GM18909 (cell line): ENCODE measurements around the gene TP53INP2.
"Not testable (repeated sequence)": the region's sequence is repeated elsewhere in the genome, so short reads cannot be mapped to it uniquely, and the experiment has no call there.

ENCODE experiments used
- ATAC-seq: cut with Tn5 transposase; IDR thresholded peaks from one replicate; pipeline ENCODE4 v1.9.1; 2021; ENCODE audit warnings: mild to moderate bottlenecking; ENCODE audit not compliant: unreplicated experiment, poor library complexity

The TP53INP2 gene, protein sequence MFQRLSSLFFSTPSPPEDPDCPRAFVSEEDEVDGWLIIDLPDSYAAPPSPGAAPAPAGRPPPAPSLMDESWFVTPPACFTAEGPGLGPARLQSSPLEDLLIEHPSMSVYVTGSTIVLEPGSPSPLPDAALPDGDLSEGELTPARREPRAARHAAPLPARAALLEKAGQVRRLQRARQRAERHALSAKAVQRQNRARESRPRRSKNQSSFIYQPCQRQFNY

DNA sequence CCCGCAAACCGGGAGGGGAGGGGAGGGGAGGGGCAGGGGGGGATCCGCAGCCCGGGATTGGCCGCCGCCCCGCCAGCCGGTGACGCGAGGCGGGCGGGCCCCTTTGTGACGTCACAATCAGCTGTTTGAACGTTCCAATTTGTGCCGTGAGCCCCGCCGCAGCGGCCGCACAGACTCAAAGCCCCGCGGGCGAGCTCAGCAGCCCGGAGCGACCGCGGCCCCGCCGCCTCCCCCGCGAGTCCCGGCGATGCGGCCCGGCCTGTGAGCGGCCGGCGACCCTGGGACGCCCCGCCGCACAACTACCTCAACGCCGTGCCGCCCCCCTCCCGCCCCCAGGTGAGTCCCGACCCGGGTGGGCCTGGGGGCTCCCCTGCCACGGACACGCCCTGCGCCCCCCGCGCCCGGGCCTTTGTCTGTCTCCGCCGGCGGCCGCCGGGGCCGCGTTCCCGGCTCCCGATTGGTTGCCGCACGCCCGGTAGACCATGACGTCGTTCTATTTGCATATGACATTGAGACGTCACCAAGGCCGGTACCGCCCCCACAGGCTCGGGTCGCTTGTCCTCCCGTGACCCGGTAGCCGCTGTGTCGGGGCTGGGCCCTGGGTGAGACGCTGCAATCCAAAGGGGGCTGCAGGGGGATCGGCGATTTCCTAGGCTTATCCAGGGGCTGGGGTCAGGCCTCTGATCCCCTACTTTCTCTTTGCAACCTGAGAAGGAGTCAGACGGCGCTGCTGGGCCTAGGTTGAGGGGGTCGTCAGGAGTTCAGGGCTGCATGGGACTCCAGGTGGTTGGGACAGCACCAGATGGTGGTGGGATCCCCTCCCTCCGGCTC, at the start of gene TP53INP2:
Gene TP53INP2, plus strand, starts transcription at position 168 of the 831 bp plus-strand sequence. CDS start 4,396 bp downstream, outside the sequence.
- ATAC-seq: peak; percentile 52

DNA sequence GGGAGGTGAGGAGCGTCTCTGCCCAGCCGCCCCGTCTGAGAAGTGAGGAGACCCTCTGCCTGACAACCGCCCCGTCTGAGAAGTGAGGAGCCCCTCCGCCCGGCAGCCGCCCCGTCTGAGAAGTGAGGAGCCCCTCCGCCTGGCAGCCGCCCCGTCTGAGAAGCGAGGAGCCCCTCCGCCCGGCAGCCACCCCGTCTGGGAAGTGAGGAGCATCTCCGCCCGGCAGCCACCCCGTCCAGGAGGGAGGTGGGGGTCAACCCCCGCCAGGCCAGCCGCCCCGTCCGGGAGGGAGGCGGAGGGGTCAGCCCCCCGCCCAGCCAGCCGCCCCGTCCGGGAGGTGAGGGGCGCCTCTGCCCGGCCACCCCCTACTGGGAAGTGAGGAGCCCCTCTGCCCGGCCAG, 45.5 kb upstream of the TP53INP2 start:
- not testable (repeated sequence) for ATAC-seq

DNA sequence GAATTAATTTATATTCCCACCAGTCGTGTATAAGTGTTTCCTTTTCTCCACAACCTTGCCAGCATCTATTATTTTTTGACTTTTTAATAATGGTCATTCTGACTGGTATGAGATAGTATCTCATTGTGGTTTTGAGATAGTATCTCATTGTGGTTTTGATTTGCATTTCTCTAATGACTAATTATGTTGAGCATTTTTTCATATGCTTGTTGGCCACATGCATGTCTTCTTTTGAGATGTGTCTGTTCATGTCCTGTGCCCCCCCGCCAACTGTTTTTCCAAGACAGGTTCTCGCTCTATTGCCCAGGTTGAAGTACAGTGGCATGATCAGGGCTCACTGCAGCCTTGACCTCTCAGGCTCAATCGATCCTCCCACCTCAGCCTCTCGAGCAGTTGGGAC, 42.3 kb upstream of the TP53INP2 start:
- ATAC-seq: not testable (repeated sequence)

DNA sequence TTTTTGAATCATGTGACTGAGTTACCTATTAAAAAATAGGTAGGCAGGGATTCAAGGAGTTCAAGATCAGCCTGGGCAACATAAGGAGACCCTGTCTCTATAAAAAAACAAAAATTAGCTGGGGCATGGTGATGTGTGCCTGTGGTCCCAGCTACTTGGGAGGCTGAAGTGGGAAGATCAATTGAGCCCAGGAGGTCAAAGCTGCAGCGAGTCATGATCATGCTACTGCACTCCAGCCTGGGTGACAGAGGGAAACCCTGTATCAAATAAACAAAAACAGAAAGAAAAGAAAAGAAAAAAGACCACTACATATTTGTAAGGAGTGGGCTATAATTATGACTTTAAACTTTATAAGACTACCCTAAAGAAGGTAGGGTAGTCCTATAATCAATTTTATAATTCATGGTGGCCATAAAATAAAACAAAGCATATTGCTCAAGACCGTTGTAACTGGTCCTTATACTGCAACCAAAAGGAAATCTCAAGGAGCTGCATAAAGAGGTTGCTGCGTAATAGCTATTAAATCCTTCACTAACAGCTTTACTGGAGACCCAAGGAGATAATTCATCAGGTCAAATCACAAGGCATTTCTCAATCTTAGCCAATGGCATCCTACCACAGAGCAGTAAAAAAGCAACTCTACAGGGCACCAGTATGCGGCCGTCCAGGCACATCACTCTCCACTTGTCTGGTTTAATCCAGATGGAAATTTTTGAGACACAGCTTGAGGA, 40.8 kb upstream of the TP53INP2 start:
- ATAC-seq: no peak

DNA sequence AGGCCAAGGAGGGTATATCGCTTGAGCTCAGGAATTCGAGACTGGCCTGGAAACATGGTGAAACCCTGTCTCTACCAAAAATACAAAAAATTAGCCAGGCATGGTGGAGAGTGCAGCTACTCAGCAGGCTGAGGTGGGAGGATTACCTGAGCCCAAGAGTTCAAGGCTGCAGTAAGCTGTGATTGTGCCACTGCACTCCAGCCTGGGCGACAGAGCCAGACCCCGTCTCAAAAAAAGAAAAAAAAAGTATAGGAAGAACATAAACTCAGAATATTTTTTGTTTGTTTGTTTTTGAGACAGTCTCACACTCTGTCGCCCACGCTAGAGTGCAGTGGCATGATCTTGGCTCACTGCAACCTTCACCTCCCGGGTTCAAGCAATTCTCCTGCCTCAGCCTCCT, 39.4 kb upstream of the TP53INP2 start:
- ATAC-seq: not testable (repeated sequence)

DNA sequence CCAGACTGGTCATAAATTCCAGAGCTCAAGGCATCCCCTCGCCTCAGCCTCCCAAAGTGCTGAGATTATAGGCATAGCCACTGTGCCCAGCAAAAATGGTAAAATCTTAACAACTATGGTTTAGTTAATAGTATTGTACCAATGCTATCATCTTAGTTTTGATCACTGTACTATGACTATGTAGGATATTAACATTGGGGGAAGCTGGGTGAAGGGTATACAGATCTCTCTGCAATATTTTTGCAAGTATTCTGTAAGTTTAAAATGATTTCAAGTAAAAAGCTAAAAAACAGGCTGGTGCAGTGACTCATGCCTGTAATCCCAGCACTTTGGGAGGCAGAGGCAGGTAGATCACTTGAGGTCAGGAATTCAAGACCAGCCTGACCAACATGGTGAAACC, 35.0 kb upstream of the TP53INP2 start:
- no peak for ATAC-seq

DNA sequence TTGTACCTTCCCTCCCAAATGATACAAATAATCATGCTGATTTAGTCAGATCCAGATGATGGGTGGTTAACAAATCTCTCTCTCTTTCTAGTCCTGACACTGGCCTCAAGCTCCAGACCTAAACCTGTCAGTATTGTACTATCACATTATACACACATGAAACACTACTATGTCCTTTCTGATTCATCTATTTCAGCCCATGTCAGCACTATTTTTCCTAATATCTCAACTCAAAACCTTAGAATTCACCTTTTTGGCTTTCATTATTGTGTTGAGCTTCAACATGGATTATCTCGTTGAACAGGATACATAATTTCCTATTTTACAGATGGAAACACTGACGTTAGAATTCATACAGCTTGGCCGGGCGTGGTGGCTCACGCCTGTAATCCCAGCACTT, 30.7 kb upstream of the TP53INP2 start:
- ATAC-seq: no peak

DNA sequence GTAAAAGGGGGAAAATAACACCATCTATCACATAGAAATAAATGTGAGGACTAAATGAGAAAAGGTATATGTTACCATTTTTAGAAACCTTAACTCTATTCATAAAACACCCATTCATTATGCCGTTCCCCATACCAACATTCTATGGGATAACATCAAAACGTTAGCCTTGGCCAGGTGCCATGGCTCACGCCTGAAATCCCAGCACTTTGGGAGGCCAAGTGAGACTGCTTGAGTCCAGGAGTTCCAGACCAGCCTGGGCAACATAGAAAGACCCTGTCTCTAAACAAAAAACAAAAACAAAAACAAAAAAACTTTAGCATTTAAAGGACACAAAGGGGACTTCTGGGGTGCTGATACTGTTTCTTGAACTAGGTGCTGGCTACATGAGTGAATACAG, 28.6 kb upstream of the TP53INP2 start:
- no peak for ATAC-seq

DNA sequence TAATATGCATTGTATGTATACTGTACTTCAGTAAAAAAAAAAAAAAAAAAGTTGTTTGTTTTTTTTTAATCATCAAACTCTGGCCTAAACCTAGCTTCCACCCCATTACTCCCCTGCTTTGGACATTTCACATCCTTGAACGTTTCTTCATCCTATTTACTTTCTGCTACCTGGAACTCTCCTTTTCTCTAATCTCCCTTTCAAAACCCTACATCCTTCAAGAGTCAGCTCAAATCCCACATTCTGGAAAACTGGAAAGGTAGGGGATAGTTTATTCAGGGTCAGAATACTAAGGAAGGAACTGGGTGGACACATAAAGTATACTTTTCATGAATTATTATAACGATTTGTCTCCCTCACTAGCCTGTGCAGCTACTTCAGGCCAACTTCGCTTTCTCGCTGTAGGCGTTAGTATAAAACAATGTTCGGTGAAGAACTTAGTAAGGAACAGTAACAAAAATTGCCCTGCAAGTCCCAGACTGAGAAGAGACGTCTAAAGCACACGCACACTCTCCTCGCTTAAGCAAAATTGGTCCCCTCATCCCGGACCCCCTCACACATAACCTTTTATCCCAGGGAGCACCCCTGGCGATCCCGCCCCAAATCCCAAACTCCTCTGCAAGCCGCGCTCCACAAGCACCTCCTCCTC, 28.0 kb upstream of the TP53INP2 start:
- no peak for ATAC-seq

DNA sequence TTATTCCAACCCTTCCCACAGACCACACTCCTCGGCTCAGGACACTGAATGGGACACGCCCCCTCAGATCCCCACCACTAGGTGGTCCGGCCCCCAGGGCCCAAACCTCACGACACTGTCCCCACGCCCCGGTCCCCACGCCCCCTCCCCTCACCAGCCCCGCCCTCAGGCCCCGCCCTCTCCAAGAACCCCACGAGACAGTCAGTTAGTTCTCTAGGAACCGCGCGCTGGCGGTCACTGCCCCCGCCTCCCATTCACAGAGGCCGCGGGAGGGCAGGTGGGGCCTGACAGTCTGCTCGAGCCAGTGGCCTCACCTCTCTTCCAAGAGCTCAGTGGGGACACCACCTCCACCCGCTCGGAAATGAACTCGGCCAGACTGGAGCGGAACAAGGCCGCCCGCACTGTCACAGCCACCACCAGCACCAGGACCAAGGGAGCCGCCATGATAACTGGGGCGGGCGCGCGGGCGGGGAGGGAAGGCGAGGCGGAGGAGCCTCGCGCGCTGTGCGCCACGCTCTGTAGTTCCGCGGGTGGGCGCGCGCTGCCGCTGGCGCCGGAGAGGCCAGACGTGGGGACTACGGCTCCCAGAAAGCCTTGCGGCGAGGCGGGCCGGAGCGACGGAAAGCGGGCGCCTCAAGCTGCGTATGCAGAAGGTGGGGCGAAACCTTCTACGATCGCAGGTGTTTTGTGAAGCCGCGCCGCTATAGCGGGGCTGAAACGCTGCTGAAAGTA, 27.3 kb upstream of the TP53INP2 start, which contains the start of gene PIGU:
Gene PIGU, minus strand, starts transcription at position 451 of the 732 bp plus-strand sequence. Its CDS starts 7 bp downstream, at position 444.
- ATAC-seq: peak; percentile 91

DNA sequence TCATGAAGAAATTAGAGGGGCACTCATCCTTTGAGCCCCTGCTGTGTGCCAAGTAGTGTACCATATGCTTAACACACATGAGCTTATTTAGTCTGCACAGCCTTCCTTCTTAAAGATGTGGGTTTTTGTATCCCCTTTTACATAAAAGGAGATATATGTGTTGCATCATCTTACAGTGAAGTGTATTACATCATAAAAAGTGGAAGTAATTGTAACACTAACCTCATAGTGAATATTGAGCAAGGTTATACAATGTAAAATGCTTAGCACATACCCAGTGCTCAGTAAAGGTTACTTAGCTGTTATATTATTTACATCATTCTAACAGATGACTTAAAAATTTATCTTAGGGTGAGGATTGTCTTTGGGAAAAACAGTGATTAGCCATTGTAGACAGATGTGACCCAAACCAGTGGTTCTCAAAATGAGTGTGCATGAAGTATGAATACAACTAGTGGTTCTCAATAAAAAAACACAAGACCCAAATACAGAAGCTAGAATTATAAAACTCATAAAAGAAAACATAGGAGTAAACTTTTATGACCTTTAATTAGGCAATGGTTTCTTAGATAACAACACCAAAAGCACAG, 23.5 kb upstream of the TP53INP2 start:
- no peak for ATAC-seq

DNA sequence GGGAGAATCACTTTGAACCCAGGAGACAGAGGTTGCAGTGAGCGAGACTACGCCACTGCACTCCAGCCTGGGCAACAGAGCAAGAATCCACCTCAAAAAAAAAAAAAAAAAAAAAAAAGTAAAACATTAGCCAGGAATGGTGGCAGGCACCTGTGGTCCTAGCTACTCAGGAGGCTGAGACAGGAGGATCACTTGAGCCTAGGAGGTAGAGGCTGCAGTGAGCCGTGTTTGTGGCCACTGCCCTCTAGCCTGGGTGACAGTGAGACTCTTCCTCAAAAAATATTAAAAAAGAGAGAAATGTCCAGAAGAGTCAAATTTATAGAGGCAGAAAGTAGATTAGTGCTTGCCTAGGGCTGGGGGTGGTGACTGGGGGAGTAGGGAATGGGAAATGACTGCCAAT, 20.5 kb upstream of the TP53INP2 start:
- ATAC-seq: no peak

DNA sequence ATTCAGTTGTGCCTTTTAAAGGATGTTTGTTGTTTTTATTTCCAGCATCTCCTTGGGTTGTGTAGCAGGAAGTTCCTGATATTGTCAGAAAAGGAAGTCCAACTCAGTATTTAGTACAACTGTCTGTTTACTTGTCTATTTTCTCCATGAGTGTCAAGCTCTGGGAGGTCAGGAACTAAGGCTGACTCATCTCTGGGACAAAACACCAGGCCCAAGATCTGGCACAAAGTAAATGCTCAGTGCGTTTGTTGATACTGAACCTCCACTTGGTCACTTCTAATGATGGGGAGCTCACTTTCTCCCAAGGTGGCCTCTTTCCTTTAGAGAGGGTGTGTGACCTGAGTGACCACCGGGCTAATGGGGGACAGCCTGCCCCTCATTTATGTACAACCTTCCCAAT, 14.7 kb upstream of the TP53INP2 start:
- ATAC-seq: no peak

DNA sequence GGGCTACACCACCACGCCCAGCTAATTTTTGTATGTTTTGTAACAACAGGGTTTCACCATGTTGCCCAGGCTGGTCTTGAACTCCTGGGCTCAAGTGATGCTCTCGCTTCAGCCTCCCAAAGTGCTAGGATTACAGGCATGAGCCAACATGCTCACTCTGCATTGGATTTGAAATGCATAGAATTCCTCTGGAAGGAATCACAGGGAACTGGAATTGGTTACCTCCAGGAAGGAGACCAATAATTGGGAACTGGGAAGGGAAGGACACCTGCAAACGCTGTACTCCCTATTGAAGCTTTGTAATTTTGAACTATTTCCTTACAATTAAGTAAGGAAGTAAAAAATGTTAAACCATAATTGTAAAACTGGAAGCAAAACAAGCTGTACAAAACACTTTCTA, 12.3 kb upstream of the TP53INP2 start:
- no peak for ATAC-seq

DNA sequence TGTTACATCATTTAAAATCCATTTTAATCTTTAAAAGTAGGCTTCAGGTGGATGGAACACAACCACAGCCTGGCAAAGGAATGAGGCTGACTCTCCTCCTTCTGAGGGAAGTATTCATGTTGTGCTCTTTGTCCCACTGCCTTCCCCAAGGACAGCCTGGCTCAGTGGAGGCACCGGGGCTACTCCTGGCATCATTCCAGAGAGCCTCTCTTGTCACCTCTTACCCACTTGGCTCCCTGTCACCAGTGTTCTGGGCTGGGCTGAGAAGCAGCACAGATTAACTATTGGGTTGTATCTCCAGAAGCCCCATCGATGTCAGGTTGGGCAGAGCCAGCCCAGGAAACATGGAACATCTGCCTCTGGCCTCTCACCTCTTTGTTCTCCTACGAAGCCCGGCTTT, 10.7 kb upstream of the TP53INP2 start:
- no peak for ATAC-seq

DNA sequence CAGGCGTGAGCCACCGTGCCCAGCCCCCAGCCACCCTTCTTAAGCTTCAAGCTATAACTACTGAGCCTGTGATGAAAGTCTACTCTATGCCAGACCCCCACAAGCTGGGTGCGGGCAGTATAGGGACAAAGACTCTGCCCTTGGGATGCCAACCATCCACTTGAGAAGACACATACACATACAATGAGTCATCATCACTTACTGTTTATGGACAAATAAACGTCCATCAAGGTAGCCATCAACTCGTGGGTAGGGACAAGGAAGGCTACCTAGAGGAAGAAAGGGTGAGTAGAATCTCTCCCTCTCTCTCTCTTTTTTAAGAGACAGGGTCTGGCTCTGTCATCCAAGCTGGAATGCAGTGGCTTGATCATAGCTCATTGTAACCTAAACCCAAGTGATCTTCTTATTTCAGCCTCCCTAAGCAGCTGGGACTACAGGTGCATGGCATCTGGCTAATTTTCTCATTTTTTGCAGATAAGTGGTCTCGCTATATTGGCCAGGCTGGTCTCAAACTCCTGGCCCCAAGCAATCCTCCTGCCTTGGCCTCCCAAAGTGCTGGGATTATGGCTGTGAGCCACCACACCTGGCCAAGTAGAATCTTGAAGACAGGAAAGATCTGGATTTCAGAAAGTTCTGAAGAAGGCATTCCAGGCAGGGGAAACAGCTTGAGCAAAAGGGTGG, 2.6 kb upstream of the TP53INP2 start:
- no peak for ATAC-seq

DNA sequence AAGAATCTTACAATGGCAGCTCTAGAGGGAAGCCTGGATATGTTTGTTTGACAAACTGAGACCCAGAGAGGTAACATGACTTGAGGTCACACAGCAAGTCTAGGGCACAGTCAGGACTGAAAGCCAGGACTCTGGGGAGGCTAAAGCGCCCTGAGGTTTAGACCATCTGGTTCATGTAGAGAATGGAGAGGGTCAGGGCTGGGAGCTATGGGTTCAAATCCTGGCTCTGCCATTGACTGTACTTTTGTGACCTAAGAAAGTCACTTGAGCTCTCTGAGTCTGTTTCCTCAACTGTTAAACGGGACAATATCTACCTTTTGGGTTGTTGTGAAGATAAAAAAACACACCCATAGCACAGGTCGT, 1.1 kb upstream of the TP53INP2 start:
- ATAC-seq: no peak

DNA sequence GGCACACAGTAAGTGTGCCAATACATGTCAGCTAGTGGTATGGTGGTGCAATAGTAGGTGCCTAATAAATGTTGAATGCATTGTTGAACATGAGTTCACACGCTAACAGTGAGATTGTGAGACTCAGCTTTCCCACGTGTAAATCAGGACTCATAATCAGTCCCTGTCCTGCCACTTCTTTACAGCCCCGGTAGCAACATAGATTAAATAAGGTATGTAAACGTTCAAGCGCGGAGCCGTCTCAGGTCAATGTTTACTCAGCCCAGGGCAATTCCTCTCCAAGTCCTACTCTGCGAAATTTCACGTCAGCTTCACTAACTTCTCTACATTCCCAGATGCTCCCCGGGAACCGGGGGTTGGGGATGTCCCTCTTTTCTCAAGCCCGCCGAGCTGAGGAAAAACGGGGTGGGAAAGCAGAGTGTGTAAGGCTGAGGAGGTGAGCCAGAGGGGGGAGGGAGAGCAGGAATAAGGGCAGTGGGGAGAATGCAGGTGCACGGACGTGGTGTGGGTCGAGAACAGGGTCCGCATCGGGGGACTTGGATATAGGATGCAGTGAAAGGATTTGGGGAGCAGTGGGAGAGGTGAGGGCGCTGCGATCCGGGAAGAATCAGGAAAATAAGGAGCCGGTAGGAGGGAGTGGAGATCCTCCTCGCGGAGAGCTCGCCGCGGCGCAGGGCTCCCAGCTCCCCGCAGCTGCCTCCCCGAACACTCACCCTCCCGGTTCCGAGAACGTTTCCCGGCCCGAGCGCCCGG, 544 bp upstream of the TP53INP2 start:
- ATAC-seq: peak; percentile 15
